Body of pancreas (tissue), 4 donors: ENCODE results near the gene GPR132.

ENCODE experiments used
- CTCF ChIP-seq, 7 experiments: fragments of 450-650 bp in 4 of 7; fragments of 200-600 bp in 3 of 7; sonication (generic) in 3 of 7; IDR thresholded peaks; one replicate each; pipeline ENCODE4 v1.5.1; 2016 to 2019; ENCODE audit warnings: antibody characterized with exemption in 7 of 7
- POLR2A ChIP-seq, 3 donors: fragments of 450-650 bp; IDR thresholded peaks; one replicate each; pipeline ENCODE4 v1.6.1; 2016; ENCODE audit warnings: antibody characterized with exemption in 3 of 3, mild to moderate bottlenecking in 2 of 3

DNA sequence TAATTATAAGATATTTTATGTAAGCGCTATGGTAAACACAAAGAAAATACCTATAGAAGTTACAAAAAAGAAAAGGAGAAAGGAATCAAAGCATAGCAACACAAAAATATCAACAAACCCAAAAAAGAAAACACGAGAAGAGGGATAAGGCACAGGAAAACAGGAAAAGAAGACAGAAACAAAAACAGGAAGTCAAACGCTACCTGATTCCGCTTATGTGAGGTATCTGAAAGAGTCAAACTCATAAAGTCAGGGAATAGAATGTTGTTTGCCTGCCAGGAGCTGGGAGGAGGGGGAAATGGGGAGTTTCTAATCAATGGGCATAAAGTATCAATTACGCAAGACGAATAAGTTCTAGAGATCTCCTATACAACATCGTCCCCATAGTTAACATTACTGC lies 39.9 kb upstream of the GPR132 start:
- TF ChIP-seq CTCF (IDR thresholded peaks at IDR 0.05) (no peak), POLR2A (IDR thresholded peaks at IDR 0.05) (no peak)
